Stomach (tissue), 19 donors: ENCODE data around the gene IGFL3. TPM values are rescaled to one million over a fixed set of nuclear protein-coding genes. Genes with fewer than 3 reads are reported as not detected.
"Not testable (repeated sequence)": the region's sequence is repeated elsewhere in the genome, so short reads cannot be mapped to it uniquely, and the experiment has no call there.

Experiments
- DNase-seq, 2 donors: peaks; one replicate each; pipeline versions ENCODE4 v3.0.0 to v3.0.0-alpha.2; 2013 to 2019
- H3K27ac ChIP-seq, 5 donors: fragments of 200-600 bp in 4 of 5; sonication (generic) in 4 of 5; one replicate each; pipeline ENCODE4 v1.5.1; 2013 to 2019; ENCODE audit warnings: mild to moderate bottlenecking in 1 of 5, moderate library complexity in 1 of 5
- H3K27me3 ChIP-seq, 3 donors: fragments of 200-600 bp; sonication (generic); one replicate each; pipeline ENCODE4 v1.5.1; 2017 to 2019; ENCODE audit warnings: mixed run types in 1 of 3
- H3K36me3 ChIP-seq, 4 donors: fragments of 200-600 bp; sonication (generic); 1 replicate in 3 of 4; 2 replicates in 1 of 4; pipeline ENCODE4 v1.5.1; 2016 to 2019
- H3K4me1 ChIP-seq, 4 donors: fragments of 200-600 bp; sonication (generic); one replicate each; pipeline ENCODE4 v1.5.1; 2016 to 2019
- H3K4me3 ChIP-seq, 4 donors: fragments of 200-600 bp; sonication (generic) in 3 of 4; one replicate each; pipeline ENCODE4 v1.5.1; 2016 to 2019; ENCODE audit warnings: mild to moderate bottlenecking in 1 of 4
- H3K9me3 ChIP-seq, 4 donors: fragments of 200-600 bp; sonication (generic); one replicate each; pipeline ENCODE4 v1.5.1; 2016 to 2019
- CTCF ChIP-seq, 7 experiments: fragments of 450-650 bp in 4 of 7; fragments of 200-600 bp in 3 of 7; sonication (generic) in 3 of 7; IDR thresholded peaks; one replicate each; pipeline ENCODE4 v1.5.1; 2016 to 2019; ENCODE audit warnings: antibody characterized with exemption in 7 of 7, control low read depth in 2 of 7, mild to moderate bottlenecking in 1 of 7
- EP300 ChIP-seq: sonication (generic); formaldehyde crosslinking; IDR thresholded peaks from one replicate; pipeline ENCODE4 v1.6.1; 2017; ENCODE audit warnings: antibody characterized with exemption
- POLR2A ChIP-seq, 4 donors: fragments of 450-650 bp; IDR thresholded peaks; one replicate each; pipeline ENCODE4 v1.6.1; 2016; ENCODE audit warnings: antibody characterized with exemption in 4 of 4, control low read depth in 2 of 4, mild to moderate bottlenecking in 1 of 4, moderate library complexity in 1 of 4
- POLR2AphosphoS5 ChIP-seq, 3 donors: sonication (generic); formaldehyde crosslinking; IDR thresholded peaks; one replicate each; pipeline ENCODE4 v1.6.1; 2016; ENCODE audit warnings: antibody characterized with exemption in 3 of 3
- WGBS, 5 donors: extraction: QIAGEN DNeasy Blood & Tissue Kit in 3 of 5; methylation state at CpG; one replicate each; pipeline versions ENCODE4 v1.1.5 to v1.1.7; 2013 to 2018; 5-methylcytosine and 5-hydroxymethylcytosine counted together
- intact Hi-C: fragments of 100-400 bp; cut with DNase I; formaldehyde crosslinking; loops from one replicate; pipeline ENCODE4 v1.15.1; 2023; ENCODE audit warnings: low total_unique reads
- long read RNA-seq, 10 donors: transcript quantifications; one replicate each; lab custom pipeline, GENCODE V29; 2026
- polyA plus RNA-seq, 3 donors: library from polyadenylated mRNA; stranded (reverse); fragments of 200-250 nt; gene quantifications; one replicate each; pipeline ENCODE4 v1.2.3, GENCODE V29; 2013
- total RNA-seq, 5 donors: library from RNA; depleted of rRNA; stranded (reverse); fragments of >200 nt; gene quantifications; one replicate each; pipeline versions ENCODE4 v1.1.0 to v1.2.3, GENCODE V29; 2014 to 2016
- donor health status: healthy with polysubstance abuse.
- donor health status: Bipolar disorder and iron deficiency.
- donor health status: healthy.

The IGFL3 gene
- total RNA-seq (not detected), polyA plus RNA-seq (not detected)
- long read RNA-seq, donor 1 = 0 reads
- long read RNA-seq, donor 2 = 0 reads
- long read RNA-seq, donor 3 = 0 reads
- long read RNA-seq, donor 4 = 0 reads
- long read RNA-seq, donor 5 = 0 reads
- long read RNA-seq, donor 6 = 0 reads
- long read RNA-seq, donor 7 = 0 reads
- long read RNA-seq, donor 8 = 0 reads
- long read RNA-seq, donor 9 = 0 reads
- long read RNA-seq, donor 10 = 0 reads

DNA sequence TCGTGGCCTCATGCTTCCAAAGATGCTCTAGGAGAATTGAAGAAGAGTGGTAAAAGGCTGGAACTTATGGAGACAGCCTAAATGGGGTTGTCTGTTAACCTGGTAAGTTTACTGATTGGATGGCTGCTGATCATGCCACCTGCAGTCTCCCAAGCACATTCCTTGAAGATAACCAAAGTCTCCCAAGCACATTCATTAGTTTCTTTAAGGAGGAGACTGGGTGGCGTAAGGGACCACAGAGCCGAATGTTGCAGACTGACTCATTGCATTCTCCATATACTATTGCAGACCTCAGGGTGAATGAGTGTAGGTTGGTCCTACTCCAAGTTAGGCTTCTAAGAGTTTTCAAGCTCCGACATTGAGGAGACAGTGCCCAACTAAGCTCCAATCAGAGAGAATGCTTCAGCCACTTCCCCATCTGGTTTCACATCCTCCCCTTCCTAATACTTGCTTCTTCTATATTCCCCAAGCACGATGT, at the start of gene IGFL3:
TSS of gene IGFL3 (minus strand) at position 51 of the 478 bp plus-strand sequence. CDS start at position 12, 39 bp downstream.
- Histone ChIP-seq H3K36me3 (no peaks in the 10 kb centered on the region), H3K27me3 (peaks cover 0 to 19% (median 10%) of the 10 kb centered on the region in 3 donors), H3K9me3 (peaks cover 0 to 6% (median 0%) of the 10 kb centered on the region in 4 donors), H3K4me3 (no peak within 1 kb of the TSS), H3K27ac (no peak within 1 kb of the TSS), H3K4me1 (no peaks in the 10 kb centered on the region)
- DNase-seq = no peak
- TF ChIP-seq POLR2A (IDR thresholded peaks at IDR 0.05) (no peak), EP300 (no peak), CTCF (IDR thresholded peaks at IDR 0.05) (no peak), POLR2AphosphoS5 (IDR thresholded peaks at IDR 0.05) (no peak)
- WGBS, 5 donors = 82 to 92% (median 88%) methylated on average over 3 to 5 of the region's 5 CpGs
- intact Hi-C loops = no loop called here

DNA sequence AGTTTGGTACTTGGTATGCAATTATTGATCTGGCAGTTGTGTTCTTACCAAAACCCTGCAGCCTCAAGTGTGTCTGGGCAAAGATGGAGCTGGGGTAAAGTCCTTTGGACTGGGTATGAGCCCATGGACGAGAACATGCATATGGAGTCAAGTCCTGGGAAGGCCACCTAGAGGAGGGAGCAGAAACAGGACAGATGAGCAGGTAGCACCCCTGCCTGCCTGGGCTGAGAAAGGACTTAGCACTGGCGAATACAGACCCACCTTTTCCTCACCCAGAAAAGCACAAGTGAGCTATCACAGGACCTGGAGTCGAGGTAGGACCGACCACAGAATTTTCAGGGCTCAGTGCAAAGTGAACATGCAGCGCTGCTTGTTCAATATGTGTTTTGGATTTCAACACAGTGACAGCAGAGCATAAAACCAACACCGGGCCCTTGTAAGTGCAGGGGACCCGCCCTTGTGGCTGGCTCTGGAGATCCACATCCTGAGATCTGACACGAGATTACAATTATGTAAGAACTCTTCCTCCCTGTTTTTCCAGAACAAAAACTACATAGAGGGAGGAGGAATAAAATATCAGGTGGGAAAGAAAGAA, 49.5 kb upstream of the IGFL3 start:
- H3K36me3 ChIP-seq = no peaks in the 10 kb centered on the region
- H3K4me1 ChIP-seq = no peaks in the 10 kb centered on the region
- H3K27ac ChIP-seq = no peak overlapping the region
- peaks cover 0 to 41% (median 7%) of the 10 kb centered on the region in 3 donors for H3K27me3 ChIP-seq
- H3K9me3 ChIP-seq = peaks cover 0 to 13% (median 0%) of the 10 kb centered on the region in 4 donors
- no peak overlapping the region for H3K4me3 ChIP-seq
- WGBS, 5 donors = 60 to 69% (median 65%) methylated on average over 8 of the region's 8 CpGs
- DNase-seq = no peak
- intact Hi-C loops = no loop called here
- TF ChIP-seq CTCF (IDR thresholded peaks at IDR 0.05) (no peak), POLR2AphosphoS5 (IDR thresholded peaks at IDR 0.05) (no peak), POLR2A (IDR thresholded peaks at IDR 0.05) (no peak), EP300 (no peak)

DNA sequence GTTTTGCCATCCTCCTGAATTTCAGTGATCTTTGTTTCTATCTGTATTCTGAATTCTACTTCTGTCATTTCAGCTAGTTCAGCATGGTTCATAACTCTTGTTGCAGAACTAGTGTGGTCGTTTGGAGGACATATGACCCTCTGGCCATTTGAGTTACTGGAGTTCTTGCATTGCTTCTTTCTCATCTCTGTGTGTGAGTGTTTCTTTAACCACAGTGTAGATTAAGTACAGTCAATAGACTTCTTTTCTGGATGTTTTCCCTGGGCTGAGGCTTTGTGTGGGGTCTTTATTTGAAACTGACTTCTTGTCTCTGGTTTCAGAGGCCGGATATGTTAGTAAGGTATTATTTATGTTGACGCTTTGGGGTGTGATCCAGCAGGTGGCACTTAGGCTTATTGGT, 38.2 kb upstream of the IGFL3 start:
- Histone ChIP-seq H3K9me3 (peaks cover 0 to 19% (median 3%) of the 10 kb centered on the region in 4 donors), H3K36me3 (no peaks in the 10 kb centered on the region), H3K27ac (no peak overlapping the region), H3K4me1 (peaks cover 0 to 6% (median 0%) of the 10 kb centered on the region in 4 donors), H3K4me3 (no peak overlapping the region), H3K27me3 (no peaks in the 10 kb centered on the region)
- no peak for DNase-seq
- intact Hi-C loops = no loop called here
- TF ChIP-seq EP300 (no peak), POLR2A (IDR thresholded peaks at IDR 0.05) (no peak), POLR2AphosphoS5 (IDR thresholded peaks at IDR 0.05) (no peak), CTCF (IDR thresholded peaks at IDR 0.05) (no peak)
- WGBS, 5 donors = 61 to 80% (median 69%) methylated on average over 3 of the region's 3 CpGs

- H3K4me3 ChIP-seq, H3K4me1 ChIP-seq, H3K27me3 ChIP-seq, H3K27ac ChIP-seq, intact Hi-C loops, DNase-seq, H3K36me3 ChIP-seq: not testable (repeated sequence)
- peaks cover 0 to 19% (median 3%) of the 10 kb centered on the region in 4 donors for H3K9me3 ChIP-seq
- WGBS, 5 donors = 42 to 90% (median 74%) methylated on average over 2 of the region's 2 CpGs
These were observed 37.3 kb upstream of the IGFL3 start for GRCh38 chr19:46161642-46162257.
